HepG2 (cell line): ENCODE measurements around the gene OPRD1.

Experiments
- POLR2A ChIP-seq, 2 experiments: IDR thresholded peaks; 2 replicates each; pipeline ENCODE4 v1.6.1; 2011; ENCODE audit warnings: low read depth in 2 of 2, low read length in 2 of 2, mild to moderate bottlenecking in 1 of 2, moderate library complexity in 1 of 2; ENCODE audit not compliant: insufficient read depth in 1 of 2
- ZFP36 ChIP-seq: fragments of 150-350 bp; IDR thresholded peaks from 2 replicates; pipeline ENCODE4 v1.6.1; 2018; ENCODE audit warnings: borderline replicate concordance, low read length, low read depth; ENCODE audit not compliant: partially characterized antibody
- ZNF761 ChIP-seq: sonication (generic); formaldehyde crosslinking; conservative IDR thresholded peaks from 2 replicates; pipeline ENCODE4 v1.4.0; 2020; ENCODE audit warnings: mild to moderate bottlenecking, missing genetic modification reagents
- ZSCAN12 ChIP-seq: sonication (generic); formaldehyde crosslinking; IDR thresholded peaks from 2 replicates; pipeline ENCODE4 v1.9.0; 2021; ENCODE audit warnings: mild to moderate bottlenecking, missing genetic modification reagents
- TF ChIP-seq, protein P1 (sequence below): sonication (generic); formaldehyde crosslinking; IDR thresholded peaks from 2 replicates; pipeline ENCODE4 v1.9.0; 2021; ENCODE audit warnings: mild to moderate bottlenecking, missing genetic modification reagents

- TF ChIP-seq ZFP36 (no peak), POLR2A (IDR thresholded peaks at IDR 0.05; ENCODE audit: insufficient read depth in 1 of 2, low read depth in 2 of 2, low read length in 2 of 2) (no peak), ZNF761 (CRISPR knock-in tag) (no peak), ZSCAN12 (CRISPR knock-in tag) (no peak)
- TF ChIP-seq, protein P1, sequence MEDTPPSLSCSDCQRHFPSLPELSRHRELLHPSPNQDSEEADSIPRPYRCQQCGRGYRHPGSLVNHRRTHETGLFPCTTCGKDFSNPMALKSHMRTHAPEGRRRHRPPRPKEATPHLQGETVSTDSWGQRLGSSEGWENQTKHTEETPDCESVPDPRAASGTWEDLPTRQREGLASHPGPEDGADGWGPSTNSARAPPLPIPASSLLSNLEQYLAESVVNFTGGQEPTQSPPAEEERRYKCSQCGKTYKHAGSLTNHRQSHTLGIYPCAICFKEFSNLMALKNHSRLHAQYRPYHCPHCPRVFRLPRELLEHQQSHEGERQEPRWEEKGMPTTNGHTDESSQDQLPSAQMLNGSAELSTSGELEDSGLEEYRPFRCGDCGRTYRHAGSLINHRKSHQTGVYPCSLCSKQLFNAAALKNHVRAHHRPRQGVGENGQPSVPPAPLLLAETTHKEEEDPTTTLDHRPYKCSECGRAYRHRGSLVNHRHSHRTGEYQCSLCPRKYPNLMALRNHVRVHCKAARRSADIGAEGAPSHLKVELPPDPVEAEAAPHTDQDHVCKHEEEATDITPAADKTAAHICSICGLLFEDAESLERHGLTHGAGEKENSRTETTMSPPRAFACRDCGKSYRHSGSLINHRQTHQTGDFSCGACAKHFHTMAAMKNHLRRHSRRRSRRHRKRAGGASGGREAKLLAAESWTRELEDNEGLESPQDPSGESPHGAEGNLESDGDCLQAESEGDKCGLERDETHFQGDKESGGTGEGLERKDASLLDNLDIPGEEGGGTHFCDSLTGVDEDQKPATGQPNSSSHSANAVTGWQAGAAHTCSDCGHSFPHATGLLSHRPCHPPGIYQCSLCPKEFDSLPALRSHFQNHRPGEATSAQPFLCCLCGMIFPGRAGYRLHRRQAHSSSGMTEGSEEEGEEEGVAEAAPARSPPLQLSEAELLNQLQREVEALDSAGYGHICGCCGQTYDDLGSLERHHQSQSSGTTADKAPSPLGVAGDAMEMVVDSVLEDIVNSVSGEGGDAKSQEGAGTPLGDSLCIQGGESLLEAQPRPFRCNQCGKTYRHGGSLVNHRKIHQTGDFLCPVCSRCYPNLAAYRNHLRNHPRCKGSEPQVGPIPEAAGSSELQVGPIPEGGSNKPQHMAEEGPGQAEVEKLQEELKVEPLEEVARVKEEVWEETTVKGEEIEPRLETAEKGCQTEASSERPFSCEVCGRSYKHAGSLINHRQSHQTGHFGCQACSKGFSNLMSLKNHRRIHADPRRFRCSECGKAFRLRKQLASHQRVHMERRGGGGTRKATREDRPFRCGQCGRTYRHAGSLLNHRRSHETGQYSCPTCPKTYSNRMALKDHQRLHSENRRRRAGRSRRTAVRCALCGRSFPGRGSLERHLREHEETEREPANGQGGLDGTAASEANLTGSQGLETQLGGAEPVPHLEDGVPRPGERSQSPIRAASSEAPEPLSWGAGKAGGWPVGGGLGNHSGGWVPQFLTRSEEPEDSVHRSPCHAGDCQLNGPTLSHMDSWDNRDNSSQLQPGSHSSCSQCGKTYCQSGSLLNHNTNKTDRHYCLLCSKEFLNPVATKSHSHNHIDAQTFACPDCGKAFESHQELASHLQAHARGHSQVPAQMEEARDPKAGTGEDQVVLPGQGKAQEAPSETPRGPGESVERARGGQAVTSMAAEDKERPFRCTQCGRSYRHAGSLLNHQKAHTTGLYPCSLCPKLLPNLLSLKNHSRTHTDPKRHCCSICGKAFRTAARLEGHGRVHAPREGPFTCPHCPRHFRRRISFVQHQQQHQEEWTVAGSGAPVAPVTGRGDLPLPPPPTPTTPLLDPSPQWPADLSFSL = no peak
Observed at GRCh38 chr1:28910379-28911115, 98.6 kb downstream of the OPRD1 start.
